Endothelial cell of umbilical vein (primary cell): ENCODE data around the gene MALT1. TPM values are rescaled to one million over a fixed set of nuclear protein-coding genes. Genes with fewer than 3 reads are reported as not detected.

Experiments
- BruUV-seq: library from RNA; stranded (reverse); fragments of 400-500 nt; replicated peaks from 2 replicates; lab custom pipeline; 2021; lab: Mats Ljungman, UMichigan
- CTCF ChIA-PET: fragments of 300-600, 350-600 bp; sonication (Branson Sonifier 250); formaldehyde crosslinking; loops from one replicate; lab custom pipeline; 2021; ENCODE audit warnings: antibody characterized with exemption, inconsistent platforms; lab: Charles Lee
- POLR2A ChIA-PET: fragments of 300-600, 350-600 bp; sonication (Branson Sonifier 250); formaldehyde crosslinking; loops from one replicate; lab custom pipeline; 2021; ENCODE audit warnings: antibody characterized with exemption, inconsistent platforms; lab: Charles Lee
- DNase-seq: peaks from one replicate; pipeline ENCODE4 v3.0.0-alpha.2; 2011; ENCODE audit warnings: low read depth, low spot score
- FAIRE-seq: peaks from 2 replicates; lab custom pipeline; 2011; peaks lifted over from hg19 to GRCh38; lab: Jason Lieb, UNC
- H2AFZ ChIP-seq: 2 replicates; pipeline ENCODE4 v1.6.0; 2012; ENCODE audit warnings: low read depth, low read length, control low read depth, inconsistent platforms
- H3K27ac ChIP-seq: 2 replicates; pipeline ENCODE4 v1.5.1; 2011; ENCODE audit warnings: low read depth, mild to moderate bottlenecking, control low read depth, low read length, moderate library complexity; ENCODE audit not compliant: insufficient read depth
- H3K27me3 ChIP-seq, 2 experiments: 2 replicates each; pipeline versions ENCODE4 v1.6.0 to v1.6.1; 2011; ENCODE audit warnings: low read length in 2 of 2, mixed read lengths in 1 of 2; ENCODE audit not compliant: control insufficient read depth in 2 of 2, insufficient read depth in 2 of 2
- H3K36me3 ChIP-seq, 2 experiments: 2 replicates in 1 of 2; 3 replicates in 1 of 2; pipeline ENCODE4 v1.5.1; 2011; ENCODE audit warnings: low read length in 2 of 2, mild to moderate bottlenecking in 1 of 2, moderate library complexity in 1 of 2; ENCODE audit not compliant: control insufficient read depth in 2 of 2, insufficient read depth in 2 of 2; ENCODE audit errors: extremely low read depth in 1 of 2
- H3K4me1 ChIP-seq: 3 replicates; pipeline ENCODE4 v1.5.1; 2011; ENCODE audit warnings: mild to moderate bottlenecking, low read length; ENCODE audit not compliant: control insufficient read depth, insufficient read depth; ENCODE audit errors: extremely low read depth
- H3K4me2 ChIP-seq: 2 replicates; pipeline ENCODE4 v1.6.1; 2011; ENCODE audit warnings: low read length, control low read depth, mixed read lengths; ENCODE audit not compliant: insufficient read depth
- H3K4me3 ChIP-seq, 3 experiments: fragments of 200-600 bp in 1 of 3; sonication (generic), shearing (Covaris generic) in 1 of 3; replicated peaks in 1 of 3; 2 replicates each; pipeline ENCODE4 v1.5.1; 2011 to 2016; ENCODE audit warnings: control low read depth in 3 of 3, low read length in 3 of 3, mild to moderate bottlenecking in 2 of 3, inconsistent platforms in 1 of 3, low read depth in 1 of 3, moderate library complexity in 1 of 3; ENCODE audit not compliant: insufficient read depth in 1 of 3
- H3K79me2 ChIP-seq: 2 replicates; pipeline ENCODE4 v1.6.0; 2012; ENCODE audit warnings: low read length, inconsistent platforms; ENCODE audit not compliant: control insufficient read depth, insufficient read depth
- H3K9ac ChIP-seq: replicated peaks from 2 replicates; pipeline ENCODE3; 2011; ENCODE audit warnings: low read length, control low read depth; ENCODE audit not compliant: insufficient read depth; ENCODE audit errors: extremely low read depth
- H3K9me1 ChIP-seq: replicated peaks from 3 replicates; pipeline ENCODE4 v1.6.0; 2011; ENCODE audit warnings: mild to moderate bottlenecking, low read length; ENCODE audit not compliant: control insufficient read depth, insufficient read depth; ENCODE audit errors: extremely low read depth
- H3K9me3 ChIP-seq: replicated peaks from 2 replicates; pipeline ENCODE4 v1.5.1; 2012; ENCODE audit warnings: low read length, inconsistent platforms; ENCODE audit not compliant: control insufficient read depth, insufficient read depth
- H4K20me1 ChIP-seq: replicated peaks from 2 replicates; pipeline ENCODE3; 2011; ENCODE audit warnings: mild to moderate bottlenecking, low read length; ENCODE audit not compliant: control insufficient read depth, insufficient read depth; ENCODE audit errors: extremely low read depth
- FOS ChIP-seq: IDR thresholded peaks from 2 replicates; pipeline ENCODE4 v1.6.1; 2011; ENCODE audit warnings: mild to moderate bottlenecking, low read length, moderate library complexity, borderline replicate concordance; ENCODE audit not compliant: insufficient read depth
- GATA2 ChIP-seq: IDR thresholded peaks from 2 replicates; pipeline ENCODE4 v1.7.0; 2011; ENCODE audit warnings: low read depth, mild to moderate bottlenecking, moderate library complexity, mixed read lengths, low read length; ENCODE audit not compliant: insufficient read length, insufficient read depth
- MAX ChIP-seq: IDR thresholded peaks from 2 replicates; pipeline ENCODE4 v1.6.1; 2011; ENCODE audit not compliant: insufficient read depth, insufficient read length
- MYC ChIP-seq: IDR thresholded peaks from one replicate; pipeline ENCODE4 v1.6.1; 2011; ENCODE audit warnings: mild to moderate bottlenecking, low read depth, low read length
- POLR2A ChIP-seq: IDR thresholded peaks from 2 replicates; pipeline ENCODE4 v1.6.1; 2012; ENCODE audit warnings: low read depth, mild to moderate bottlenecking, control low read depth, low read length
- POLR2AphosphoS5 ChIP-seq: IDR thresholded peaks from 2 replicates; pipeline ENCODE4 v1.6.1; 2012; ENCODE audit warnings: low read depth, mild to moderate bottlenecking, control low read depth, low read length, moderate library complexity; ENCODE audit not compliant: insufficient read depth
- dilution Hi-C: fragments of 300-500 bp; cut with MboI; formaldehyde crosslinking; loops from one replicate; pipeline ENCODE4 v1.15.0; 2019; ENCODE audit warnings: low sequenced_read_pairs; ENCODE audit not compliant: extremely low pct_ligation_motif_present
- intact Hi-C: fragments of 100-400 bp; cut with micrococcal nuclease; formaldehyde crosslinking; loops from one replicate; pipeline ENCODE4 v1.10.0; 2022
- polyA plus RNA-seq, 4 experiments: library from polyadenylated mRNA; depleted of rRNA in 3 of 4; stranded (reverse) in 3 of 4; unstranded in 1 of 4; fragments of >200 nt; gene quantifications; 2 replicates each; pipeline versions ENCODE4 v1.2.1 to v1.2.3, GENCODE V29; 2011 to 2012; ENCODE audit warnings: missing spikeins in 1 of 4
- total RNA-seq: library from RNA; stranded (reverse); gene quantifications from 2 replicates; pipeline ENCODE4 v1.2.3, GENCODE V29; 2021
- TF ChIP-seq, protein P1 (sequence below), 2 donors: IDR thresholded peaks; 1 replicate in 1 of 2; 2 replicates in 1 of 2; pipeline ENCODE4 v1.5.1; 2011; ENCODE audit warnings: low read length in 2 of 2, mild to moderate bottlenecking in 2 of 2, moderate library complexity in 2 of 2, control low read depth in 1 of 2, inconsistent platforms in 1 of 2, low read depth in 1 of 2; ENCODE audit not compliant: insufficient read depth in 1 of 2; ENCODE audit errors: extremely low read depth in 1 of 2

Gene MALT1
- total and polyA plus RNA-seq, 2 donors (not counting 3 experiments of a cell fraction or from before 2014, with no cell fraction given): 2.8 to 5.1 TPM

DNA sequence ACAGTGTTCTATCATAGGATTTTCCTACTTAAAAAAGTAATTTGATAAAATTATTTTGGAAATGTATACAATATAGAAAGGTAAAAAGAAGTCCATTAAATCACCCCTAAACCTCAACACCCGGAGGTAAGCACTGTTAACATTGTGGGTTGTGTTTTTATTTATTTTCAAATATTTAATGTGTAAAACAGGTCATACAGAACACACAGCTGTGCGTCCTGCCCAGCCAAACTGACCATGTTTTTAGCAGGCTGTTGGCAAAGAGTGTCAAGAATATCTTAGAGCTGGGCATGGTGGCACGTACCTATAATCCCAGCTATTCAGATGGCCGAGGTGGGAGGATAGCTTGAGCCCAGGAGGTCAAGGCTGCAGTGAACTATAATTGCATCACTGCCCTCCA is 114.6 kb downstream of the MALT1 start:
- Histone ChIP-seq H2AFZ (no peak overlapping the region), H3K79me2 (no peaks in the 10 kb centered on the region), H3K4me2 (no peak overlapping the region), H3K9me1 (no peaks in the 10 kb centered on the region), H4K20me1 (no peaks in the 10 kb centered on the region), H3K4me1 (peaks cover 44% of the 10 kb centered on the region), H3K4me3 (no peak overlapping the region), H3K36me3 (no peaks in the 10 kb centered on the region), H3K27me3 (no peaks in the 10 kb centered on the region), H3K9ac (no peak overlapping the region), H3K9me3 (no peaks in the 10 kb centered on the region), H3K27ac (peak overlapping the region; percentile 57)
- BruUV-seq: no TSS peak
- no peak for TF ChIP-seq MYC
- intact Hi-C loops: loop anchor here (1.0 kb wide), 5 partner anchors 77 to 206 kb away; no protein-coding TSS in a partner anchor
- no peak for FAIRE-seq
- dilution Hi-C loops: loop anchor here (25.0 kb wide), 1 partner anchor 276 kb away; no protein-coding TSS in a partner anchor
- DNase-seq: no peak
- POLR2A ChIA-PET: no interaction called here
- CTCF ChIA-PET: interaction anchor here (1.8 to 25.4 kb wide), 2 partner anchors 17 to 280 kb away, joined by 6 to 994 read pairs; no protein-coding TSS in a partner anchor

DNA sequence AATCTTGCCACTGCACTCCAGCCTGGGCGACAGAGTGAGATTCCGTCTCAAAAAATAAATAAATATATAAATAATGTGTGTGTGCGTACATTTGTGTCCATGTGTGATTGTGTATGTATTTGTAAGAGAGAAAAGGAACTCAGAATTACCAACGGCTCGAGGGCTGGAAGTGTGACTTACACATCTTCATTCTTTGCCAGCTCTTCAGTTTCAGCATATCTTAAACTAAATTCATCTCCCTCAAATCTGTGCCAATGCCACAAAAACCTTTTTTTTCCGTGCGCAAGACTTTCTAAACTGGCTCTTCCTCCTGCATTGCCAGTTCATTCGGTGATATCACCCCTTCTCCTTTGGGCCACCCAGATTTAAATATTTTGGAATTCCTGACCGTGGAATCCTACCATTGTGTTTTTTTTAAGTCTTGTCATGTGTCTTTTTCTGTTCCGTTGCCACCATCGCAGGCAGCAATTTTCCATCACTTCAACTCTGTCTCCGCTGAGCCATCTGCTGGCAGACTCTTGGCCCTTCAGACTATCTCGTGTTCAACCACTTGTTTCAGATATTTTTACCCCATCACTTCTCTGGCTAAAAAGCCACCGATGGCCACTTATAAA is 116.4 kb downstream of the MALT1 start:
- no peaks in the 10 kb centered on the region for H3K27me3 ChIP-seq
- DNase-seq (no peak), FAIRE-seq (no peak)
- no peaks in the 10 kb centered on the region for H3K79me2 ChIP-seq
- CTCF ChIA-PET: interaction anchor here (1.7 to 25.4 kb wide), 2 partner anchors 23 to 278 kb away, joined by 5 to 994 read pairs; no protein-coding TSS in a partner anchor
- H3K27ac ChIP-seq: peak overlapping the region; percentile 98
- H2AFZ ChIP-seq: no peak overlapping the region
- TF ChIP-seq POLR2AphosphoS5 (no peak), POLR2A (no peak), MAX (no peak), MYC (no peak), GATA2 (no peak), FOS (no peak)
- TF ChIP-seq, protein P1, sequence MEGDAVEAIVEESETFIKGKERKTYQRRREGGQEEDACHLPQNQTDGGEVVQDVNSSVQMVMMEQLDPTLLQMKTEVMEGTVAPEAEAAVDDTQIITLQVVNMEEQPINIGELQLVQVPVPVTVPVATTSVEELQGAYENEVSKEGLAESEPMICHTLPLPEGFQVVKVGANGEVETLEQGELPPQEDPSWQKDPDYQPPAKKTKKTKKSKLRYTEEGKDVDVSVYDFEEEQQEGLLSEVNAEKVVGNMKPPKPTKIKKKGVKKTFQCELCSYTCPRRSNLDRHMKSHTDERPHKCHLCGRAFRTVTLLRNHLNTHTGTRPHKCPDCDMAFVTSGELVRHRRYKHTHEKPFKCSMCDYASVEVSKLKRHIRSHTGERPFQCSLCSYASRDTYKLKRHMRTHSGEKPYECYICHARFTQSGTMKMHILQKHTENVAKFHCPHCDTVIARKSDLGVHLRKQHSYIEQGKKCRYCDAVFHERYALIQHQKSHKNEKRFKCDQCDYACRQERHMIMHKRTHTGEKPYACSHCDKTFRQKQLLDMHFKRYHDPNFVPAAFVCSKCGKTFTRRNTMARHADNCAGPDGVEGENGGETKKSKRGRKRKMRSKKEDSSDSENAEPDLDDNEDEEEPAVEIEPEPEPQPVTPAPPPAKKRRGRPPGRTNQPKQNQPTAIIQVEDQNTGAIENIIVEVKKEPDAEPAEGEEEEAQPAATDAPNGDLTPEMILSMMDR (IDR thresholded peaks at IDR 0.05; ENCODE audit: extremely low read depth in 1 of 2, insufficient read depth in 1 of 2, low read depth in 1 of 2, low read length in 2 of 2): no peak
- intact Hi-C loops: no loop called here
- H3K9me1 ChIP-seq: no peaks in the 10 kb centered on the region
- peaks cover 44% of the 10 kb centered on the region for H3K4me1 ChIP-seq
- POLR2A ChIA-PET: no interaction called here
- BruUV-seq: no TSS peak
- no peak overlapping the region for H3K4me3 ChIP-seq
- H3K4me2 ChIP-seq: no peak overlapping the region
- dilution Hi-C loops: loop anchor here (25.0 kb wide), 1 partner anchor 275 kb away; no protein-coding TSS in a partner anchor
- no peaks in the 10 kb centered on the region for H4K20me1 ChIP-seq
- H3K36me3 ChIP-seq: no peaks in the 10 kb centered on the region
- H3K9ac ChIP-seq: no peak overlapping the region
- H3K9me3 ChIP-seq: no peaks in the 10 kb centered on the region
